DOHH2 (cell line): ENCODE measurements around the gene CAMK2N1.

Experiments
- H3F3A ChIP-seq: fragments of 200-600 bp; sonication (generic), shearing (Covaris generic); 2 replicates; pipeline ENCODE4 v1.6.0; 2016; ENCODE audit warnings: antibody characterized with exemption, mild to moderate bottlenecking; ENCODE audit not compliant: control insufficient read depth, insufficient read depth
- H3K27ac ChIP-seq: fragments of 200-600 bp; sonication (generic); 2 replicates; pipeline ENCODE4 v1.5.1; 2014; ENCODE audit warnings: low read depth, mild to moderate bottlenecking, low read length, moderate library complexity
- H3K27me3 ChIP-seq: fragments of 200-600 bp; sonication (generic); 2 replicates; pipeline ENCODE4 v1.6.1; 2014; ENCODE audit warnings: mild to moderate bottlenecking, low read length, mixed read lengths; ENCODE audit not compliant: control insufficient read depth
- H3K36me3 ChIP-seq: fragments of 200-600 bp; sonication (generic); 2 replicates; pipeline ENCODE4 v1.6.1; 2014; ENCODE audit warnings: mild to moderate bottlenecking, low read length, moderate library complexity, mixed read lengths; ENCODE audit not compliant: control insufficient read depth
- H3K4me1 ChIP-seq: fragments of 200-600 bp; sonication (generic); 2 replicates; pipeline ENCODE4 v1.6.1; 2014; ENCODE audit warnings: mild to moderate bottlenecking, low read length, mixed read lengths; ENCODE audit not compliant: control insufficient read depth
- H3K4me2 ChIP-seq: fragments of 200-600 bp; sonication (generic); 2 replicates; pipeline ENCODE4 v1.6.0; 2014; ENCODE audit warnings: mild to moderate bottlenecking, low read length, moderate library complexity
- H3K4me3 ChIP-seq: fragments of 200-600 bp; sonication (generic); 2 replicates; pipeline ENCODE4 v1.5.1; 2014; ENCODE audit warnings: mild to moderate bottlenecking, low read length, mixed read lengths
- H3K79me2 ChIP-seq: fragments of 200-600 bp; sonication (generic); 2 replicates; pipeline ENCODE4 v1.6.1; 2014; ENCODE audit warnings: mild to moderate bottlenecking, low read length, mixed read lengths; ENCODE audit not compliant: control insufficient read depth
- H3K9me2 ChIP-seq: fragments of 200-600 bp; sonication (generic); replicated peaks from 2 replicates; pipeline ENCODE4 v1.6.1; 2014; ENCODE audit warnings: mild to moderate bottlenecking, low read length, mixed read lengths; ENCODE audit not compliant: control insufficient read depth
- H3K9me3 ChIP-seq: fragments of 200-600 bp; sonication (generic); 2 replicates; pipeline ENCODE4 v1.6.1; 2014; ENCODE audit warnings: antibody characterized with exemption, low read length, mixed read lengths; ENCODE audit not compliant: control insufficient read depth, insufficient read depth
- H4K20me1 ChIP-seq: fragments of 200-600 bp; sonication (generic); 2 replicates; pipeline ENCODE4 v1.6.0; 2014; ENCODE audit warnings: low read depth, mild to moderate bottlenecking, antibody characterized with exemption, low read length, moderate library complexity; ENCODE audit not compliant: control insufficient read depth, insufficient read depth
- CTCF ChIP-seq: fragments of 200-600 bp; sonication (generic); IDR thresholded peaks from one replicate; pipeline ENCODE4 v1.5.1; 2014; ENCODE audit warnings: antibody characterized with exemption, mild to moderate bottlenecking, low read depth, low read length; ENCODE audit not compliant: poor library complexity, severe bottlenecking
- EZH2phosphoT487 ChIP-seq: fragments of 200-600 bp; sonication (generic); IDR thresholded peaks from 2 replicates; pipeline ENCODE4 v1.6.1; 2017; ENCODE audit warnings: borderline replicate concordance, mild to moderate bottlenecking, antibody characterized with exemption, low read length, moderate library complexity, mixed read lengths

Gene CAMK2N1

GRCh38 chr1:20508411-20508771, 22.4 kb upstream of the CAMK2N1 start:
- H3K4me1 ChIP-seq: peaks cover 47% of the 10 kb centered on the region
- H3F3A ChIP-seq: peaks cover 7% of the 10 kb centered on the region
- no peak overlapping the region for H3K27ac ChIP-seq
- no peaks in the 10 kb centered on the region for H3K27me3 ChIP-seq
- H3K36me3 ChIP-seq: peaks cover 21% of the 10 kb centered on the region
- TF ChIP-seq CTCF: no peak
- 0 out of 2 replicates have a peak, but pooled peaks have one; percentile 1 for TF ChIP-seq EZH2phosphoT487
- peaks cover 46% of the 10 kb centered on the region for H3K79me2 ChIP-seq
- peak overlapping the region; percentile 98 for H3K4me3 ChIP-seq
- no peaks in the 10 kb centered on the region for H3K9me3 ChIP-seq
- no peaks in the 10 kb centered on the region for H3K9me2 ChIP-seq
- peak overlapping the region; percentile 94 for H3K4me2 ChIP-seq
- H4K20me1 ChIP-seq: no peaks in the 10 kb centered on the region

GRCh38 chr1:20507564-20508410, 21.8 kb upstream of the CAMK2N1 start, which contains the start of gene MUL1:
Gene MUL1 (minus strand): TSS chr1:20508151. CDS start chr1:20508024, 127 bp downstream.
- H3K4me2 ChIP-seq: peak within 1 kb of the TSS; percentile 94
- peak within 1 kb of the TSS; percentile 57 for H3K27ac ChIP-seq
- peaks cover 42% of the 10 kb centered on the region for H3K4me1 ChIP-seq
- peaks cover 7% of the 10 kb centered on the region for H3F3A ChIP-seq
- H3K27me3 ChIP-seq: no peaks in the 10 kb centered on the region
- H3K9me2 ChIP-seq: no peaks in the 10 kb centered on the region
- H3K9me3 ChIP-seq: no peaks in the 10 kb centered on the region
- TF ChIP-seq CTCF (no peak), EZH2phosphoT487 (0 out of 2 replicates have a peak, but pooled peaks have one; percentile 48)
- peaks cover 27% of the 10 kb centered on the region for H3K36me3 ChIP-seq
- H3K79me2 ChIP-seq: peaks cover 46% of the 10 kb centered on the region
- peak within 1 kb of the TSS; percentile 98 for H3K4me3 ChIP-seq
- H4K20me1 ChIP-seq: no peaks in the 10 kb centered on the region

- Histone ChIP-seq H3K4me1 (peaks cover 36% of the 10 kb centered on the region), H3K4me2 (peak overlapping the region; percentile 94), H3K9me3 (no peaks in the 10 kb centered on the region), H3K27me3 (no peaks in the 10 kb centered on the region), H4K20me1 (no peaks in the 10 kb centered on the region), H3K36me3 (peaks cover 28% of the 10 kb centered on the region), H3F3A (peaks cover 7% of the 10 kb centered on the region), H3K4me3 (peak overlapping the region; percentile 98), H3K79me2 (peaks cover 46% of the 10 kb centered on the region), H3K27ac (peak overlapping the region; percentile 57), H3K9me2 (no peaks in the 10 kb centered on the region)
- TF ChIP-seq EZH2phosphoT487: no peak
- TF ChIP-seq CTCF: no peak
These were observed 21.2 kb upstream of the CAMK2N1 start for GRCh38 chr1:20507248-20507563.
